Measurements from ENCODE around the gene NRL.

NRL gene

GRCh38 chr14:24098927-24099813 is 15.6 kb downstream of the NRL start:
- FAIRE-seq, result no peak

GRCh38 chr14:24098229-24098926 is 16.4 kb downstream of the NRL start:
- FAIRE-seq, result no peak

GRCh38 chr14:24096545-24097181 is 18.1 kb downstream of the NRL start:
- no peak for FAIRE-seq

GRCh38 chr14:24095271-24096068 is 19.3 kb downstream of the NRL start:
- FAIRE-seq, result no peak

- FAIRE-seq, result no peak
These were observed 19.9 kb downstream of the NRL start for GRCh38 chr14:24094841-24095270.

GRCh38 chr14:24093901-24094840 is 20.6 kb downstream of the NRL start, which contains the start of gene PCK2:
TSS of gene PCK2 (plus strand) at chr14:24094311. CDS start at chr14:24094406, 95 bp downstream.
- FAIRE-seq, result no peak

GRCh38 chr14:24093207-24093900 is 21.4 kb downstream of the NRL start:
- no peak for FAIRE-seq

GRCh38 chr14:24092505-24093206 is 22.1 kb downstream of the NRL start:
- no peak for FAIRE-seq

GRCh38 chr14:24092110-24092504 is 22.6 kb downstream of the NRL start:
- FAIRE-seq, result no peak

GRCh38 chr14:24089890-24090289 is 24.9 kb downstream of the NRL start:
- no peak for FAIRE-seq

GRCh38 chr14:24088095-24088494 is 26.7 kb downstream of the NRL start:
- FAIRE-seq, result no peak

GRCh38 chr14:24087004-24087403 is 27.7 kb downstream of the NRL start:
- no peak for FAIRE-seq

- FAIRE-seq, result no peak
These were observed 28.4 kb downstream of the NRL start for GRCh38 chr14:24086193-24086955.

- FAIRE-seq, result no peak
These were observed 29.5 kb downstream of the NRL start for GRCh38 chr14:24085215-24085614.

GRCh38 chr14:24084440-24084839 is 30.3 kb downstream of the NRL start:
- no peak for FAIRE-seq

GRCh38 chr14:24083462-24083861 is 31.3 kb downstream of the NRL start:
- no peak for FAIRE-seq

- FAIRE-seq, result no peak
These were observed 32.2 kb downstream of the NRL start for GRCh38 chr14:24082411-24083080.

- no peak for FAIRE-seq
These were observed 33.0 kb downstream of the NRL start for GRCh38 chr14:24081739-24082211.
